NCI-H2029 treated with DMSO at 0.1 percent for 48 hours (cell line): ENCODE measurements around the gene FES.
"Not testable (repeated sequence)": the region's sequence is repeated elsewhere in the genome, so short reads cannot be mapped to it uniquely, and the experiment has no call there.

ENCODE experiments used
- DNase-seq: peaks from one replicate; lab custom pipeline; 2025; lab: John Stamatoyannopoulos, UW

The FES gene

DNA sequence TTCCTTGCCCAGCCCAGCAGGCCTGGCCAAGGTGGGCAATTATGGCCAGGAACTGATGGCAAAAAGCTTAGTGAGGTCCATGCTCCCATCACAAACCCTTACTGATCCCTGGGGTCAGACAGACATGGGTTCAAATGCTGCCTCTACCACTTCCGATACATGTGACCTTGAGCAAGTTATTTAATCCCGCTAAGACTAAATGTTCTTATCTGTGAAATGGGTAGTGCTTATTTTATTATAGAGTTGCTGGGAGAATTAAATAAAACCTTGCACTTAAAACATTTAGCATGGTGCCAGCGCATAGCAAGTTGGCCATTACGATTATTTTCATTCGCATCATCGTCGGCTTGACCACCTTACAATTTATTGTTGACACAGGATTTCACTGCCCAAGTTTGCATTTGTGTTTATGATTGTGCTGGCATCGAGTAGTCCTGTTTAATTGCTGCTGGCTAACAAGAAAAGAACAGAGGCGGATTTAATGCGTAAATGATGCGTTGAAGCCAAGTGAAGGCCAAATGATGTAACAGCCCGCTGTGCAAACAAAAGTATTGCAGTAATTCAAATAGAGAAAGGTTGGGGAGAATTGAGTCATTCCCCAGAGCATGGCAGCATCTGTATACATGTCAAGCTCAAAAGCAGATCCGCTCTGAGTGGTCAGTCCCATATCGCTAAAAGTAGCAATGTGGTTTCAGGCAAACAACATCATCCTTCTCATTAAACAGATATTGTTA is 23.2 kb upstream of the FES start:
- peak; percentile 40 for DNase-seq

DNA sequence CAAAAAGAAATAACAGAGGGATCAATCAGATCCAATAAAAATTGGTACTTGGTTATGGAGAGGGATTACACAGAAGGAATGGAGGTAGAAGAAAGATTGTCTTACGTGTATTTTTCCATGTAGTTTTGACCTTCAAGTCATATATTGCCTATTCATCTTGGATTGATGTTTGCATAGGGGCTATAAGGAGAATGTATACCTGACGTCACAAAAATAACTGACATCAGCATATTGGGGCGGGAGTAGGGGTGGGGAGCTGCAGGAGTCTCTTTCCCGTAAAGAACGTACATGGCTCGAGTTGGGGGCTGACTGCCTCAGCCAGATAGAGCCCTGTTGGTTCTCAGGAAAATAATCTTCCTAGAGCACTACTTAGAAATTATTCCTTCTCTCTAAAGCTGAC is 21.8 kb upstream of the FES start:
- no peak for DNase-seq

DNA sequence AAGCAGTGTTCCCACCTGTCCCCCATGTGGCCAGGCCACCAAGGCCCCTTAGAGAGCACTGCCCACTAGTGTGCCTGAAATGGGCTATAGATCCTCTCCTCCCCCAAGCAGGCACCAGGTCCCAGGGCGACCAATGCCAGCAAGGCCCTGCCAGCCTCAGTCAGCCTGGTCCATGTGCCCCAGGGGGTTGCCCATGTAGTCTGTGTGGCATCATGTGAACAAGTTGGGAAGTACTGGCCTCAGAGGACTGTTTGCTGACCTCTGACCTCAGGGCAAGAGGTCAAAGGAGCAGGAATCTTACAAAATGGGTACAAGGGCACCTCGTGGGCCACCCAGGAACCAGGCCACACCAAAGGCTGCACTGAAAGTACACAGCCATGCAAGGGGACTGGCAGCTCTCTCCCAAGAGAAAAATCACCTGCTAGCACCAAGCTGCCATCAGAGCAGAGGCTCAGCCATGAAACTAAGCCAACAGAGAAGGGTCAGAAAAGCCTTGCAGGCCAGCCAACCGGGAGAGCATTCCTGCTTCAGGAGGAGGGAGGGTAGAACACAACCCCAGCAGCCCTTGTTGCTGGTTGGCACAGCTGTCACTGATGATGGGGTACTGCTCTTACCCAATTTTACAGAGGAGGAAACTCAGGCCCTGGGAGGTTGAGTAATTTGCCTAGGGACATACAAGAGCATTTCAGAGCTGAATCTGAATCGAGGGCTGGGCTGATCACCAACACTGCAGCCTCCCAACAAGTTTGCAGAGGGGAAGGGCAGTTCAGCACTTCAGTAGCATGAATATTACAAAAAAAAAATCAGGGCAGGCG is 21.1 kb upstream of the FES start:
- DNase-seq, result no peak

DNA sequence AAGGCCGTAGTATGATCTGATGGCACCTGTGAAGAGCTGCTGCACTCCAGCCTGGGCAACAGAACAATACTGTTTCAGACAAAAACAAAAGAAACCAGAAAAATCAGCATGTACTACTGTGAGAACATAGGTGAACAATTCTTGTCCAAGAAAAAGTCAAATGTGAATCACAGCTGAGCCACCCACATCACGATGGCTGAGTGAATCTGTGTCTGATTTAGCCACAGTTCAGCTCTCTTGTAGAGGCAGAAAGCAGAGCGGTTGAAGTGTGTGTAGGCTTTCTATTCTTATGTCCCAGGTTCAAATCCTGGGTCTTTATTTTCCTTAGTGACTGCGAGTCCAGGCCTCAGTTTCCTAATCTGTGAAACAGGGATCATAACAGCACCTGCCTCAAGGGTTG is 20.3 kb upstream of the FES start:
- DNase-seq, result no peak

DNA sequence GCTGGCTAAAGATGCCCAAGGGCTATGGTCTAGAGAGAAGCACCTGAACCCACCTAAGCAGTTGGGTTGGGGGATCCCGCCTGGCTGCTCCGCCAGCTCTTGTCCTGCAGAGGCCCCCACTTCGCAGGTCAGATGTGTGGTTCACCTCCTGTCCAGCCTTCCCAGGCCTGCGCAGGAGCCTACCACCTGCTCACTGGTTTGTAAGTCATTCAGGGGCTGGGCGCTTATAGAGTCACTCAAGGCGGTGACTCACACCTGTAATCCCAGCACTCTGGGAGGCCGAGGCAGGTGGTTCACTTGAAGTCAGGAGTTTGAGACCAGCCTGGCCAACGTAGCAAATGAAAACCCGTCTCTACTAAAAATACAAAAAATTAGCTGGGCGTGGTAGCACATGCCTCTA is 19.8 kb upstream of the FES start:
- DNase-seq, result no peak

DNA sequence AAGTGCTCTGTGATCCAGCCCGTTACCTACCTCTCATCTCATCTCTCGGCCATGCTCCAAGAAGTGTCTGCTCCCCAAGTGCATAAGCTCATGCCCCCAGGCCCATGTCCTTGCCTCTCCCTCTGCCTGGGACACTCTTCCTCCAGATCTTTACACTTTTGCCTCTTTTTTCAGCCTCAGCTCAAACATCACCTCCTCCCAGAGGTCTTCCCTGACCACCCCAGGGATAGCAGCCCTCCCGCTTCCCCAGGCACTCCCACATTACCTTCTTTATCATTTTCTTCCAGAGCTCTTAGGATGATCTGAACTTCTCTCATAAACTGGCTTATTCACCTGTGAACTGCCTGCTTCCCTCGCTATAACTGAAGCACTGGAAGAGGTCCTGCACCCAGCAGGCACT is 18.6 kb upstream of the FES start:
- no peak for DNase-seq

DNA sequence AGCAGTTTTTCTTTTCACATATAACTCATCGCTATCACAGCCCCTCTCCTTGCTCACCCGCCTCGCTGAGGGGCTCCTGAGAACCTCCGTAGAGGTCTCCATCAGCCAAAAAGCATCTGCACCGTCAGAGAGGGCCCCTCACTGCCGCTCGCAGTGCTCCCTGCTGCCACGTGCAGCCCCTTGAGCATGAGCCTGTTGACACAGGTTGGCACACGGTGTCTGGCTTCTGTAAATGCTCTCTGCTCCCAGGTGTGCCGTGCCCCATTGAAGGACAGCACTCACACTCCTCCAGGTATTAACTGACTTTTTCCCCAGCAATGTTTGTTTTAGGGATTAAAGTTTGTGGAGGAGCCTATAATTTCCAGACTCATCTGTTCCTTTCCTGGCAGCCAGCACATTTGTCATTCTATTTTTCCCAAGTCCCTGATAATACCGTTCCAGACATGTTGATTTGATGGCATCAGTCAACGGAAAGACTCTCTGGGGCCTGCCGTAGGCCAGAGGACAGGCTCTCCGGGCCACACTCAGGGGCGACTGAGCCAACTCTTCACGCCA is 18.1 kb upstream of the FES start:
- DNase-seq, result no peak

DNA sequence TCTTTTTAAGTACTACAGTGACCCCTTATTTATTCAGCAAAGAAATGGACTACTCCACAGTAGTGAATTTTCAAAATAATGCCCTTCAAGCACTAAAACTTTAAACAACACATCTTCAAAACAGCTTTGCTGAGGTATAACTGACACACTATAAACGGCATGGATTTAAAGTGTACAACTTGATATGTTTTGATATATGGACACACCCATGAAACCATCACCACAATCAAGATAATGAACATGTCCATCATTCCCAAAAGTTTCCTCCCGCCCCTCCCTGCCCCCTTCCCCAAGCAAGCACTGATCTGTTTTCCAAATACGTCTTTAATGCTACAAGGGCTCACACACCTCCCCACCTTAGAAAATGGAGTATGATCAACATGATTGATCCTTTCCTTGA is 17.5 kb upstream of the FES start:
- no peak for DNase-seq

DNA sequence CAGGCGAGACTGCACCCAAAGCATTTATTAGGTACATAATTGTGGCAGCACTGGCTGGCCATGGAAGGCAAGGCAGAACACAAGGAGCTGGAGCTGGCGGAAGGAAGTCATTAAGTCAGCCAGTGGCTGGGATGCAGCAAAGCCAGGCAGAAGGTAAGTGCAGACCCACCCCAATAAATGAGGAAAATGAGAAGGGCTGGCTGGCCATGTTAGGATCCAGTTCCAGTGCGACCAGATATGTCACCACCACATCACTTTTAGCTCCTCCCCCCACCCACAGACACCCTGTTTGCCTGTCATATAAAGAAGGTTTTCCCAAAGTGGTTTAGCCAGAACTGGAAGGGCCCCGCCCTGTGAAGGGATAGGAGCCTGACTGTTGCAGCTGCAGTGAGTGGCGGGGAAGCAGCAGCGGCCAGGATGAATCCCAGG is 16.0 kb upstream of the FES start, which contains the start of gene FURIN:
FURIN (plus strand) TSS at position 328 of the 429 bp plus-strand sequence. CDS start 7,153 bp downstream, outside the sequence.
- no peak for DNase-seq

DNA sequence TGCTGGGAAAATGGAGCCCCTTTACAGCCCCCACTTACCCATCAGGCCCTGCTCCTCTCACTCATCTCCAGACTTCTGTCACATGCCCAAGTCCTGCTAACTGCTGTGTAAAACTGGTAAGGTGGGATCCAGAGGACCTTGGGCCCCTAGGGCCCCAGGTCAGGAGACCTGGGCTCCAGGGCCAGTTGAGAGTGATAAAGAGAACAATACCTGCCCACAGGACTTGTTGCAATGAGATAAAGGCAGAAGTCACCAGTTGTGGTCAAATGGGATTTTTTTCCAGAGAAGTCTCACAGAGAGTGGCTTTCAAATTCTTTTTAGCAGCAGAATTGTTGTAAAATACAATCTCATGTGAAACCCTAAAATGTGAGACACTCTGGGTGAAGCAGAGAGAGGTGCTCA is 15.2 kb upstream of the FES start:
- DNase-seq, result no peak

DNA sequence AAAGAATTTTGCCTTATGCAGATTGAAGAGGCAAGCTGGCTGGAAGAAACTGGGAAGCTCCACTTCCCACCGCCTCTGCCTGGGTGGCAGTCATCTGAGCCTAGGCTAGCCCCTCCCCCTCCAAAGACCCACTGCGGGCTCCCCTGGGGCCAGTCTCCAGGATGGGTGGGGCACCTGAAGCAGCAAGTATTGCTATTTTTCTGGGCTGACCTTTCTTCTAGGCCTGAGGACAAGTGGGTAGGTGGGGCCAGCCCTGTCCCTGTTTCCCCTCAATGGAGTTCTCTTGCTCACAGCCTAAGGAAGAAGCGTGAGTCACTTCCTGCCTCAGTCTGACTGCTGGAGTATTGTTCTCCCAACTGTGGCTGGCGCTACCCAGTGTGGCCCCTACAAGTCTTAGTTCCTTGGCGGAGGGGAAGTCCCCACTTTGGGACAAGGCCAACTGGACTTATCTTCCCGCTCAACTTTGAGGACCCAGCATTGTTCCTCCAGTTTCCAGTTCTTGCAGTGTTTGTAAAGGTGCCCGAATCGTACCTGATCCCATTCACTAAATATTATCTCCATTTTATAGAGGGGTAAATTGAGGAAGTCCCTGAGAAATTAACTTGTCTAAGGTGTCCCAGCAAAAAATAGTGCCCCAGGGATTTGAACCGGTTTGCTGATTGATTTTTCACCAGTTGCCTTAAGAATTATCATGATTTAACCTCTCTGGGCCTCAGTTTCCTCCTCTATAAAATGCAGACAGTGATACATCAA is 14.5 kb upstream of the FES start:
- peak; percentile 33 for DNase-seq

DNA sequence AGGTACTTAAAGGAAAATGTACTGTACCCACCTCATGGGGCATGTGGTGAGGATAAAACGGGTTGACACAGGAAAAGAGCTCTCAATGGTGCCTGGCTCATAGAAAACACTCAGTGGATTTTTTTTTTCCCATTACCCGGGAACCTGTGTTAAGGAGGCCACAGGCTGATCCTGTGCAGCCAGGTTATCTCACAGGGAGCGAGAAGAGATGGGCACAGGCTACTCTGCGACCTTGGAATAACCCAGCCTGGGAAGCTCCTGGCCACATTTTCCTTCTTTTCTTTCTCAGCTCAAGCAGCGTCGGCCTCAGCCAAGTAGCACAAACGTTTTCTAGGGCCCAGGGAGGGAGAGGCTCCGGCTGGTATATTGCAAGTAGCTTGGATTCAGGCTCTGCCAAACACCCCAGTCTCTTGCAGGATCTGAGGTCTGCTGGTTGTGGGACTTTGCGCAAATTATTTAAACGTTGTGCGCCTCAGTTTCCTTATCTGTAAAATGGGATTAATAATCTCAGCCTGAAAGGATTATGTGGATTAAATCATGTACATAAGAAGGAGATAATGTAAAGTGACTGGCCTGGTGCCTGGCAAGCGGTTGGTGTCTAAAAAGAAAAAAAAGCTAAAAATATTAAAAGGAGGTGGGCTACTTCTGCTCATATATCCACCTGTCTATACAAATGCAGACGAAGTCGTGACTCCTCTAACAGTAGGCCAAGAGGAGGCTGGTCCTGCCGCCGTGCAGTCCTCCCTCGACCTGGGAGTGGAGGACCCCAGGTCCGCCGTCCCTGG is 13.8 kb upstream of the FES start:
- no peak for DNase-seq

DNA sequence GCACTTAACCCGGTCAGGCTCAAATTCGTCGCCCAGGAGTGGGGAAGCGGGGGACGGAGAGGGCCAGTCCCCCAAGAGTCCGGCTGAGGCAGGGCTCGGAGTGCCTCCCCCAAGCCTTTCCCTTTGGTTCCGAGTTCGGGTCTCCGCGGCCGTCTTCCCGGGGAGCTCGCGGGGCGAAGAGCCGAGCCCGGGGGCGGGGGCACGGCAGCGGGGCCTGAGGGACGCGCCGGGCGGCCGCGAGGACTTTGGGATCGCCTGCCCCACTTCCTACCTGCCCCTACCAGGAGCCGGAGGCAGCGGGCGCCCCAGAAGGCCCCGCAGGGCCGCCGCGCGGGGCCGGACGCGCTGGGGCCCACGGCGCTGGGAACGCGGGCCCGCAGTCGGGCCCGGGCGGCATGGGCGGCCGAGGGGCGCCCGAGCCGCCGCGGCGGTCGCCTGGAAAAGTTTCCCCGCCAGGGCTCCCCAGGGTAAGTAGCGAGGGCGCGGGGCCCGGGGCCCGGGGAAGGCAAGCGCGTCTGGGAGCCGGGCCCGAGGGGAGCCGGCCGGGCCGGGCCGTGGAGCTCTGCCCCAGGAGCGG is 13.1 kb upstream of the FES start:
- DNase-seq, result no peak

DNA sequence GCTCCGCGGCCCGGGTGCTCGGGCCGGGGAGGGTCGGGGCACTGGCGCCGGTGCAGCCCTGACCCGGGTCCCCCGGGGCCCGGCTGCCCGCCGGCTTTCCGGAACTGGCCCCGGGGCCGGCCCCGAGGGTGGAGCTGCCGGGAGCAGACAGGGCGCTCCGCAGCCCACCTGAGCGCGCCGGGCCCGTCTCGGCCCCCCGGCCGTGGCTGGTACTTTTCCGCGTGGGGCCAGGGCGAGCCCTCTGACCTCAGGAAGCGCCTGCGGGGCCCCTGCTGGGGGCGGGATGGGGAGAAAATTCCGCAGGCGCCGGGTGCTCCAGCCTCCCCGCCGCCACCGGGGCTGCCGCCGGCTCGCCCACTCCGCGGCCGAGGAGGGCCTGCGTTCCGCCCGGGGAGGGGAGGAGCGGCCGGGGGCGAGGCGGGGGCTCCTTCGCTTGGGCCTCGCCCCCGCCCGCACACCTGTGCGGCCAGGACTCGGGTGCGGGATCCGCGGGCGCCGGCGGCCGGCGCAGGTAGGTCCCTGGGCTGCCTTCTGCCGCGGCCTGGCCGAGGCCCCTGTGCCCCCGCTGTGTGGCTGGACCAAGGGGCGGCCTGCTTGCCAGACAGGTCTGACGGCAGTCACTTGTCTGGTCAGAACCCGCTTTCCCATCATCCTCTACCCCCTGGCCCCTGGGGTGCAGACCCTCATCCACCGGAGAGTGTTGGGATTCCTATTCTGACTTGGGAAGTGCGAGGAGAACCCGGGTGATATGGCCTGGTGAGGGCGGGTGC is 12.4 kb upstream of the FES start:
- DNase-seq, result no peak

DNA sequence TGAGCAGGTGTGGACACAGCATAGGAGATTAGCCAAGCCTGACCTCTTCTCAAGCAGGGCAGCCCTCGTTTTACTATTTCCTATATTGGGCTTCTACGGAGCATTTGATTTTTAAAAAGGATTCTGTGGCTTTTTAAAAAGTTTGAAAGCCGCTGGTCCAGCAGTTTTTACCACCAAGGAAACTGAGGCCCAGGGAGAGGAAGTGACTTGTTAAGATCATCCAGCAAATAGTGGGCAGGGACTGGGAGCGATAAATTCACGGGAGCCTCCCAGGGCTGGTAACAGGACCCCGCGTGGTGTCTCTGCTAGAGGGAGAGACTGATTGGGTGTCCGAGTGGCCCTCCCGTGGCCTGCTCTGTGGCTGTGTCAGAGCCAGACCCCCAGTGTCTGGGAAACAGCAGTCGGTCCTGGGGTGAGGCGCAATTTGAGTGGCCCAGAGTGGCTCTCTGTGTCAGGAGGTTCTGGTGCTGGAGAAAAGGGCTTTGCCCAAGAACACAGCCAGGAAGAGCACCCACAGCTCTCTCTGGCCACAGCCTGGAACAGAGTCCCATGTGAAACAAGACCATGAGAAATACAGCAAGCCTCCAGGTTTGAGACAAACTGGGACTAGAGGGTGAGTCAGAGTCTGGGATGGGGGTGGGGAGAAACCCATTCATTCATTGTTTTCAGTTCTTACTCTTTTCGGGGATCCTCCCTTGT is 11.7 kb upstream of the FES start:
- DNase-seq, result no peak

DNA sequence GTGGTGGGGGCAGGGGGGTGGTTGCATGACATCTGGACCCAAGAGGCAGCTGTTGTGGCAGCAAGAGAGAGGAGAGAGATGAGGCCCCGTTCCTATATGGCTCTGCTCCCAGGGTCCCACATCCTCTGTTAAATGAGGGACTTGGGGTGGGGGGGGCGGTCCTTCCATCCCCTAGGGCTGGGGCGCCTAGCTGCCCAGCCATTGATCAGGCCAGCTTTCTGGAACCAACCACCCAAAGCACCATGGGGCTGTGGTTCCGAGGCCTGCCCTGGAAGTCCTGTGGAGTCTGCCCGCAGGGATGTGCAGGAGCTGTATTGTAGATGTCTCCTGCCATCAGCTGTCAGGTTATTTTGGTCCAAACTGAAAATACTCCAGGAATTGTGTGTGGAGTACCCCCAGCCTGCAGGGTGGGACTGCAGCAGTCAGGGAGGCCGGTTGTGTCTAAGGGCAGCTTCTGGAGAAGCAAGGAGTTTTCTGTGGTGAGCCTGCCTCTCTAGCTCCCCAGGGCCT is 10.8 kb upstream of the FES start:
- DNase-seq, result no peak

DNA sequence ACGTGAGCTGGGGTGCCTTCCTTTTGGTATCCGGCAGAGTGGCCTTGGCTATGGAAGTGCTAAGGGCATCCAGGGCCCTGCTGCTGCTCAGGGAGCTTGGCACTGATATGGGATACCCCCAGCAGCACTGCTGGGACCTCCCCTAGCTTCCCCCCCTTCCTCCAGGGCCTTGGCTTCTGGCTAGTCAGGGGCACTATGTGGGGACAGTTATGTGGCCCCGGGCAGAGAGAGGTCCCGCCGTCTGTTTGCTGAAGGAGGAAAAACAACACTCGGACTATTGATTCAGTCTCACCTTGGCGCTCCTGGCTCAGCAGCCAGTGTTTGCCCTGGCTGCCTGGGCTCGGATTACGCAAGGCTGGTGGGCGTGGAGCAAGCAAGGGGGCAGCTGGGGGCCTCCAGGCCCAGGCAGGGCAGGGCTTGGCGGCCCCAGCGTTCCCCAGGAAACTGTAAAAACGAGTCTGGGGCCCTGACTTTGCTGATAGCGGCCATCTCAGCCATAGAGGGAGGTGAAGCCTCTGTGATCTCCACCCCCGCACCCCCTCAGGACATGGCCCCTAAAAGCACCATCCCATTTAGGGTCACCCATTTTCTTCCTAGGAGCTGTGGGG is 10.2 kb upstream of the FES start:
- no peak for DNase-seq

DNA sequence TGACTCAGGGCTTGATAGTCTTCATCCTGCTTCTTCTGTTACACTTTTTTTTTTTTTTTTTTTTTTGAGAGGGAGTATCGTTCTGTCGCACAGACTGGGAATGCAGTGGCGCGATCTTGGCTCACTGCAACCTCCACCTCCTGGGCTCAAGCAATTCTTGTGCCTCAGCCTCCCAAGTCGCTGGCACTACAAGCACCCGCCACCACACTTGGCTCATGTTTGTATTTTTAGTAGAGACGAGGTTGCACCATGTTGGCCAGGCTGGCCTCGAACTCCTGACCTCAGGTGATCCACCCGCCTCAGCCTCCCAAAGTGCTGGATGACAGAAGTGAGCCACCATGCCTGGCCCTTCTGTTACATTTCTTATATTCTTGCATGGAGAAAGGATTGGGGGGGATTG is 9.3 kb upstream of the FES start:
- DNase-seq, result not testable (repeated sequence)

DNA sequence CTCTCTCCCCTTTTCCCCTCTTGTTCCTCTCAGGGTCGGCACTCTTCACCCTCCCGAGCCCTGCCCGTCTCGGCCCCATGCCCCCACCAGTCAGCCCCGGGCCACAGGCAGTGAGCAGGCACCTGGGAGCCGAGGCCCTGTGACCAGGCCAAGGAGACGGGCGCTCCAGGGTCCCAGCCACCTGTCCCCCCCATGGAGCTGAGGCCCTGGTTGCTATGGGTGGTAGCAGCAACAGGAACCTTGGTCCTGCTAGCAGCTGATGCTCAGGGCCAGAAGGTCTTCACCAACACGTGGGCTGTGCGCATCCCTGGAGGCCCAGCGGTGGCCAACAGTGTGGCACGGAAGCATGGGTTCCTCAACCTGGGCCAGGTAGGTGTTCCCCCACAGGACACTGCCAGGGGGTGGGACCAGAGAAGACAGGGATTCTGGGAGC is 8.7 kb upstream of the FES start:
- DNase-seq, result no peak
